Activated naive CD4-positive, alpha-beta T cell (primary cell): ENCODE data around the gene CP.

Experiments used
- DNase-seq, 4 experiments: peaks; one replicate each; lab custom pipeline; 2025; lab: John Stamatoyannopoulos, UW

The CP gene

GRCh38 chr3:149186219-149186618 is 35.4 kb downstream of the CP start:
- no peak for DNase-seq

GRCh38 chr3:149181182-149181581 is 40.4 kb downstream of the CP start:
- no peak for DNase-seq

- DNase-seq, result no peak
Observed at GRCh38 chr3:149180057-149180573, 41.5 kb downstream of the CP start.

GRCh38 chr3:149179220-149179619 is 42.4 kb downstream of the CP start:
- no peak for DNase-seq

- no peak for DNase-seq
Observed at GRCh38 chr3:149177122-149177521, 44.5 kb downstream of the CP start.

- no peak for DNase-seq
Observed at GRCh38 chr3:149174901-149175300, 46.7 kb downstream of the CP start.

- DNase-seq, result no peak
Observed at GRCh38 chr3:149170672-149171071, 51.0 kb downstream of the CP start.

GRCh38 chr3:149167898-149168297 is 53.7 kb downstream of the CP start:
- DNase-seq, result no peak

GRCh38 chr3:149163066-149163465 is 58.6 kb downstream of the CP start:
- no peak for DNase-seq

- no peak for DNase-seq
Observed at GRCh38 chr3:149162007-149162406, 59.6 kb downstream of the CP start.

- DNase-seq, result no peak
Observed at GRCh38 chr3:149160754-149161300, 60.8 kb downstream of the CP start.

- DNase-seq, result no peak
Observed at GRCh38 chr3:149153402-149153801, 68.2 kb downstream of the CP start.

GRCh38 chr3:149152420-149152819 is 69.2 kb downstream of the CP start:
- DNase-seq, result no peak

GRCh38 chr3:149151843-149152242 is 69.8 kb downstream of the CP start:
- DNase-seq, result no peak

GRCh38 chr3:149150436-149150835 is 71.2 kb downstream of the CP start:
- no peak for DNase-seq

- DNase-seq, result no peak
Observed at GRCh38 chr3:149145974-149146373, 75.7 kb downstream of the CP start.

GRCh38 chr3:149145356-149145755 is 76.3 kb downstream of the CP start:
- DNase-seq, result no peak

GRCh38 chr3:149142682-149143081 is 78.9 kb downstream of the CP start:
- no peak for DNase-seq

GRCh38 chr3:149134575-149134974 is 87.1 kb downstream of the CP start:
- no peak for DNase-seq

GRCh38 chr3:149131589-149131988 is 90.0 kb downstream of the CP start:
- DNase-seq, result no peak

GRCh38 chr3:149129326-149130205 is 92.1 kb downstream of the CP start, which contains the start of gene HPS3:
Gene HPS3 (plus strand): TSS chr3:149129638. CDS start chr3:149129724, 86 bp downstream.
- peak; percentile 31 to 66 (median 50) for DNase-seq

GRCh38 chr3:149128821-149129220 is 92.8 kb downstream of the CP start:
- DNase-seq, result no peak
